MV-4-11 (cell line): ENCODE measurements around the gene BMAL2.

ENCODE experiments used
- DNase-seq: peaks from one replicate; lab custom pipeline; 2025; lab: John Stamatoyannopoulos, UW

BMAL2 gene

DNA sequence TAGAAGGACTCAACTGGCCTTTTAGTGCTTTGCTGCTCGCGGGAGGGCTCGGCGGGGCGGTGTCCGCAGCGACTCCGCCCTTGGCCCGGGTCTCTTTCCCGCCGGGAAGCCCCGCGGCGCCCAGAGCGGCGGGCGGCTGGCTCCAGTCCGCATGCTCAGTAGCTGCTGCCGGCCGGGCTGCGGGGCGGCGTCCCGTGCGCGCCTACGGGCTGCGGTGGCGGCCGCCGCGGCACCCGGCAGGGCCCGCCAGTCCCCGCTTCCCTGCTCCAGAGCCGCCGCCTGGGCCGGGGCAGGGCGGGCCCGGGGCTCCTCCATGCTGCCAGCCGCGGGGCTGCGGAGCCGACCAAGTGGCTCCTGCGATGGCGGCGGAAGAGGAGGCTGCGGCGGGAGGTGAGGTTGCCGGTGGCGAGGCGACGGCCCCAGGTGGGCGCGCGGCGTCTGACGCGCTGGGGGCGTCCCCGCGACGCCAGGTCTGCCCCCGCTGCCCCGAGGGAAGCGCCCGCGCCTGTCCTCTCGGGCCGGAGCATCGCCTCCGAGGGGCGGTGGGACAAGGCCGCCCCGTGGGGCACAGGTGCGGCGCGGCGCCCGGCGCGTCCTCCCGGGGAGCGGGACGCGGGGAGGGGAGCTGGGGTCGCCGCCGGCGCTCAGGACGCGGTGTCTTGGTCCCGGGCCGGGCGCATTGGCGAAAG lies at the start of gene BMAL2:
TSS of gene BMAL2 (plus strand) at position 123 of the 689 bp plus-strand sequence. CDS start at position 360, 237 bp downstream.
- DNase-seq = no peak

DNA sequence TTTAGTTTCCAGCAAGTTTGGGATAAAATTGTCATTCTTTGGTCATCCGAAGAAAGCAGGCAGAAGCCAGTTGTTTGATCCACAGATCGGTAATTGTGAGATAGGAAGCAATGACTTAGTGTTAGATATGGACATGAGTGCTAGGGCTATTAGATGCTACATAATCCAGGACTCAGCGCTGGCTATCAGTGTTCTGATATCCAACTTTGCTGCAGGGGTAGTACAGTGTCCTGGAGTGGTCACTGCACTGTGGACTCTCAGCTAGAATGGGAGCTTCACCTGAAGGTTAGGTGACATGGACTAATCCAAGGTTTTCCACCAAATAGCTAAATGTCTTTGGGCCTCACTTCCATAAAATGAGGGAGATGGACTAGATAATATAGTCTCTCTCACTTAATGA lies 48.6 kb upstream of the BMAL2 start:
- DNase-seq = no peak

GRCh38 chr12:27284751-27285150 lies 47.9 kb upstream of the BMAL2 start:
- peak; percentile 20 for DNase-seq

DNA sequence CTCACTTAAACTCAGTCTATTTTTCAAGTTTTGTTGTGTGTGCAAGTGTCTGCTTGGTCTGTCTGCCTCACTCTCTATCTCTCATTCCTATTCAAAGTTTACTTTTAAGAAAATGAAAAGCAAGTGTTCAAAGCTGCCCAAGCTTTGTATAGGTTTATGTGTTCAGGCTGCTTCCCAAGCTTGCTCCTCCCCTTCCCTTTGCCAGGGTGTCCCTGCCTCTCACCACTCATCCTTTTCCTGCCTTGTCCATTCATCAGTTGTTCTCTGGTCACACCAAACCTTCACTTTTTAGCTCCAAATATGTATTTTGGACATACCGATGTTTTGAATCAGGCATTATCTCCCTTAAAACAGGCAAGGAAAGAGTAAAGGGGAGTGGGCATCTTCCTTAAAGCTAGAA lies 47.2 kb upstream of the BMAL2 start:
- no peak for DNase-seq

- DNase-seq = no peak
Measured at GRCh38 chr12:27289414-27289813, 43.2 kb upstream of the BMAL2 start.

GRCh38 chr12:27290501-27291168 lies 42.0 kb upstream of the BMAL2 start:
- DNase-seq = no peak

DNA sequence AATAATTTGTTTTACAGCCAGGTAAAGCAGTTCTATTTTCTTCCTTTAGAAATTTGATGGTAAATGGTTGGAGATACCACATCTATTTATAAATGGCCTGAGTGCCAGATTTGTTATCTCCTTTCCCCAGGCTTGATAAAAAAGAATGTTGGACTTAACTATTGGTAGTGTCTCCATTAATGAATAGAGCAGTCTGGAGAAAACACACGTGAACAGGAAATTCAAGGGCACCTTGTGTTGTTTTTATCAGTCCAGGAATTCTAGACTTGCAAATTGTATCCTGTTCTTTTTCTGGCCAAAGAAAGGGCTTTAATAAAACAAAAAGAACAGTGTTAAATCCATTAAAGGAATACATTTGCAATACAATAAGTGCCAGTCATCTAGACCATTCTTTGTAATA lies 40.8 kb upstream of the BMAL2 start:
- no peak for DNase-seq

GRCh38 chr12:27292718-27293117 lies 39.9 kb upstream of the BMAL2 start:
- no peak for DNase-seq

DNA sequence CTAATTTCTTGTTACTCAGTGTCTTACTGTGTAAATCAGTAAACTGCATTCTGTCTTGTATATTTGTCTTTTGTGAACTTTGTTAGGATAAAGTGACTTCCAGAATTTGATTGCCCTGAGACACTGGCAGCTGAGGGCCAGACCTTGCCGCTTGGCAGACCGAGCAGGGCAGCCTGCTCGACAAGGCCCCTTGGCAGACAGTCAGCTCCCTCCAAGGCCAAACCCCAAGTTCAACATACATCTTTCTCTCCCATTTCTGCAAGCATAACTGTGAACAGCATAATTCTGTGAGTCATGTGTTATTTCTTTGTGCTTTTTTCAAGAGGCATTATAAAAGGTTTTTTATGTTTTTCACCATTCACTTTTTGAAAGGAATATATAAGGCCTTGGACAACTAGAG lies 39.2 kb upstream of the BMAL2 start:
- DNase-seq = no peak

- no peak for DNase-seq
Measured at GRCh38 chr12:27296674-27297073, 36.0 kb upstream of the BMAL2 start.

- DNase-seq = no peak
Measured at GRCh38 chr12:27297566-27297965, 35.1 kb upstream of the BMAL2 start.

DNA sequence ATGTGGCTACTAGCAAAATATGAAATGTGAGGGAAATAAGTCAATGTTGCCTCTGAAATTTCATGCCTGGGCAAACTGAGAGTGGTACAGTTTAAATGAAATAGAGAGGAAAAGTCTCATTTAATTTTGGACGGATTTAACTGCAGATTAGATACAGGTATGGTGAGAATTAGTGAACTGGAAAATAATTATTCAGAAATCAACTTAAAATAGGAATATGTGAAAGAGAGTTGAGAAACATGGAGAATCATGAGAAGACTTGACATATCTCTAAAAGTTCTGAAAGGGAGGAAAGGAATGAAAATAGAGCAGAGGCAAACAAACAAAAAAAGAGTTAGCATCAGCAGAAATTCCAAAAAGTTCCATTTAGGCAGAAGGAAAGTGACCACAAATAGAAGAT lies 33.5 kb upstream of the BMAL2 start:
- no peak for DNase-seq

DNA sequence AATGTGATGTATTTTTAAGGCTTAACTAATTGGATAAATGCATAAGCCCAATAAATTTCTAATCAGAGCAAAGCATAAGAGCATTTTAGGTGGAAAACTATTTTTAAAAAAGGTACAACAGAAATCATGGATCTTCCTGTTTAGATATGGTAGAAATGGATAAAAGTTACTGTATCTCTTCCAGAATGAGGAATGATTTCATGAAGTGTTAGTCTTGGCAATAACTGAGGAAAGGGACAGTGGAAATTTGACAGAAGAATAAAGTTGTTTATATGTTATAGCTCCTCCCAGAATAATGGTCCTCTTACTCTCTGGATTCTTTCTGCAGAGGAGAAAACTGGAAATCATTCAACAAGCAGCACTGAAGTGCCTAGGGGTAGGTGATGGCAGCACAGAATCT lies 32.4 kb upstream of the BMAL2 start:
- no peak for DNase-seq

DNA sequence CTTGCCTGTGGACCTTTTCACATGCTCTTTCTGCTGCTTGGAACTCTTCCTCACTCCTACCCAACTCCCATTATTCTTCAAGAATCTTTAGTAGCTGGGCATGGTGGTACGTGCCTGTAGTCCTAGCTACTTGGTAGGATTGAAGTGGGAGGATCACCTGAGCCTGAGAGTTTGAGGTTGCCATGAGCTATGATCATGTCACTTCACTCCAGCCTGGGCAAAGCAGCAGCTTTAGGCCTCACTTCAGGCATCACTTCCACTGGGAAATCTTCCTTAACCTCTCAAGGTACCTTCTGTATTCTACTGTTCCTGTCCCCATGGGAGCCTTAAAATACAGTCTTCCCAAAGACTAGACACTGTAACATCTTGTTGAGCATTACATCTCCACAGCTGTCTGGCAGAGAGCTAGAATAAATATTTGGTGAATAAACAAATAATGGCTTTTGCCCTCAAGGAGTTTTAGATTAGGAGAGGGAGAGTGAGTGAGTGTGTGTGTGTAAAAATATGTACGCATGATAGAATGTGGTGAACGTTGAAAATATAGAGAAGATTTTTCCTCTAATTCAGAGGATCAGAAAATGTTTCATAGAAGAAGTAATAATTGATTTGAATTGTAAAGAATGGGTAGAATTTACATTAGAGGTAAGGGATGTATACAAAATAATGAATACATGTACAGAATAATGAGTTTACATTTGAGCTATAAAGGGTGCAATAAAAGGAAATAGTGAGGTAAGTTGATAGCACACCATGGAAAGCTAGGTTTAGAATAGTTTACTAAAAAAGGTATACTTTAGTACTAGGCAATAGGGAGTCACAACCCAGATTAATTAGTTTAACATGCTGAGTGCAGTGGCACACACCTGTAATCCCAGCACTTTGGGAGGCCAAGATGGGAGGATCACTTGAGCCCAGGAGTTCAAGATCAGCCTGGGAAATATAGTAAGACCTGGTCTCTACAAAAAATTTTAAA lies 29.2 kb upstream of the BMAL2 start:
- DNase-seq = no peak

- no peak for DNase-seq
Measured at GRCh38 chr12:27304856-27305255, 27.8 kb upstream of the BMAL2 start.

- DNase-seq = peak; percentile 48
Measured at GRCh38 chr12:27305673-27306456, 26.8 kb upstream of the BMAL2 start.

- DNase-seq = no peak
Measured at GRCh38 chr12:27309293-27309994, 23.2 kb upstream of the BMAL2 start.

GRCh38 chr12:27309995-27310315 lies 22.7 kb upstream of the BMAL2 start:
- DNase-seq = no peak

- no peak for DNase-seq
Measured at GRCh38 chr12:27316947-27317346, 15.7 kb upstream of the BMAL2 start.

GRCh38 chr12:27319409-27319808 lies 13.2 kb upstream of the BMAL2 start:
- no peak for DNase-seq

DNA sequence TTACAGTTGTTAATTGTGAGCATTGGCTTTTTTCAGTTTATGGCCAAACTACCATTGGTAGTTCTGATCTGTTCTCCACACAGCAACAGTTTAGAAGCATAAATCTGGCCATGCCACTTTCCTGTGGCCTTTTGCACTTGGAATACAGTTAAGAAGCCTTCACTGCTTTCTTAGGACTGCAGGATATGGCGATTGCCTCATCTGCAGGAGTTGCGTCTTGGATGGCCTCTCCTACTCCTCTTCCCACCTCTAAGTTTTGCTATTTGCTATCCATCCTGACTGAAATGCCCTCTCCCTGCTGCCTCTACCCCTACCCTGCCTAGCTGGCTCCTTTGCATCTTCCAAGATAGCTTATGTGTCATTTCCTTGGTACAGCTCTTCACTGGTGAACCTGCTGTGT lies 12.8 kb upstream of the BMAL2 start:
- DNase-seq = no peak
